ENCODE results near the gene MANEAL.

The MANEAL gene

GRCh38 chr1:37792943-37793686 lies 532 bp upstream of the MANEAL start:
- no peak for DNase-seq

GRCh38 chr1:37794372-37795339 lies 1.0 kb downstream of the MANEAL start:
- peak in 1 of 2 experiments; percentile 50 for DNase-seq

- no peak for DNase-seq
Observed at GRCh38 chr1:37795340-37796125, 1.9 kb downstream of the MANEAL start.

- no peak for DNase-seq
Observed at GRCh38 chr1:37797750-37798345, 4.2 kb downstream of the MANEAL start.

- DNase-seq: no peak
Observed at GRCh38 chr1:37802439-37802838, 8.8 kb downstream of the MANEAL start.

- DNase-seq: no peak
Observed at GRCh38 chr1:37807220-37807554, 13.5 kb downstream of the MANEAL start.

GRCh38 chr1:37807555-37808368 lies 14.1 kb downstream of the MANEAL start, which contains the start of the genes C1orf122 and YRDC:
C1orf122 (plus strand) TSS chr1:37807790; CDS start chr1:37808405, 615 bp downstream.
YRDC (minus strand) TSS chr1:37808208; CDS start chr1:37808180, 28 bp downstream.
- peak; percentile 82 to 89 for DNase-seq

- peak; percentile 67 to 70 for DNase-seq
Observed at GRCh38 chr1:37808369-37809319, 15.0 kb downstream of the MANEAL start.

- DNase-seq: no peak
Observed at GRCh38 chr1:37809942-37810341, 16.3 kb downstream of the MANEAL start.

GRCh38 chr1:37811027-37811655 lies 17.5 kb downstream of the MANEAL start:
- DNase-seq: peak; percentile 49 to 70

- no peak for DNase-seq
Observed at GRCh38 chr1:37813529-37814145, 20.0 kb downstream of the MANEAL start.

GRCh38 chr1:37814252-37814651 lies 20.6 kb downstream of the MANEAL start:
- DNase-seq: no peak

GRCh38 chr1:37817481-37817880 lies 23.8 kb downstream of the MANEAL start:
- DNase-seq: no peak

GRCh38 chr1:37821481-37821880 lies 27.8 kb downstream of the MANEAL start:
- DNase-seq: no peak

- no peak for DNase-seq
Observed at GRCh38 chr1:37822906-37823815, 29.5 kb downstream of the MANEAL start.

GRCh38 chr1:37824001-37824400 lies 30.4 kb downstream of the MANEAL start:
- DNase-seq: no peak

GRCh38 chr1:37825506-37825905 lies 31.9 kb downstream of the MANEAL start:
- no peak for DNase-seq

- DNase-seq: no peak
Observed at GRCh38 chr1:37828410-37829074, 34.9 kb downstream of the MANEAL start.

Measured in NCI-H524 (cell line).